Hindlimb muscle (tissue), 1 donor: Measurements from ENCODE around the gene MUS81. TPM values are rescaled to one million over a fixed set of nuclear protein-coding genes. Genes with fewer than 3 reads are reported as not detected.
A peak's percentile ranks its signal among the peaks of the same experiment; 100 is the strongest.
"Not testable (repeated sequence)": the region's sequence is repeated elsewhere in the genome, so short reads cannot be mapped to it uniquely, and the experiment has no call there.

ENCODE experiments used
- DNase-seq: peaks from one replicate; pipeline ENCODE4 v3.0.0-alpha.2; 2013
- polyA plus RNA-seq: library from polyadenylated mRNA; unstranded; fragments of 120-200 nt; gene quantifications from one replicate; pipeline ENCODE4 v1.2.1, GENCODE V29; 2013; ENCODE audit not compliant: insufficient read length

Gene MUS81
- polyA plus RNA-seq, 1 donor: 52.3 TPM

- DNase-seq: peak; percentile 93
Observed at GRCh38 chr11:65873318-65874156, 13.3 kb downstream of the MUS81 start.

- no peak for DNase-seq
Observed at GRCh38 chr11:65879617-65880016, 19.4 kb downstream of the MUS81 start, which contains the start of gene CTSW. Gene CTSW (plus strand): TSS chr11:65879837. CDS start chr11:65879855, 18 bp downstream.

- no peak for DNase-seq
Observed at GRCh38 chr11:65880027-65880426, 19.8 kb downstream of the MUS81 start.

GRCh38 chr11:65880844-65881421 lies 20.7 kb downstream of the MUS81 start:
- no peak for DNase-seq

DNA sequence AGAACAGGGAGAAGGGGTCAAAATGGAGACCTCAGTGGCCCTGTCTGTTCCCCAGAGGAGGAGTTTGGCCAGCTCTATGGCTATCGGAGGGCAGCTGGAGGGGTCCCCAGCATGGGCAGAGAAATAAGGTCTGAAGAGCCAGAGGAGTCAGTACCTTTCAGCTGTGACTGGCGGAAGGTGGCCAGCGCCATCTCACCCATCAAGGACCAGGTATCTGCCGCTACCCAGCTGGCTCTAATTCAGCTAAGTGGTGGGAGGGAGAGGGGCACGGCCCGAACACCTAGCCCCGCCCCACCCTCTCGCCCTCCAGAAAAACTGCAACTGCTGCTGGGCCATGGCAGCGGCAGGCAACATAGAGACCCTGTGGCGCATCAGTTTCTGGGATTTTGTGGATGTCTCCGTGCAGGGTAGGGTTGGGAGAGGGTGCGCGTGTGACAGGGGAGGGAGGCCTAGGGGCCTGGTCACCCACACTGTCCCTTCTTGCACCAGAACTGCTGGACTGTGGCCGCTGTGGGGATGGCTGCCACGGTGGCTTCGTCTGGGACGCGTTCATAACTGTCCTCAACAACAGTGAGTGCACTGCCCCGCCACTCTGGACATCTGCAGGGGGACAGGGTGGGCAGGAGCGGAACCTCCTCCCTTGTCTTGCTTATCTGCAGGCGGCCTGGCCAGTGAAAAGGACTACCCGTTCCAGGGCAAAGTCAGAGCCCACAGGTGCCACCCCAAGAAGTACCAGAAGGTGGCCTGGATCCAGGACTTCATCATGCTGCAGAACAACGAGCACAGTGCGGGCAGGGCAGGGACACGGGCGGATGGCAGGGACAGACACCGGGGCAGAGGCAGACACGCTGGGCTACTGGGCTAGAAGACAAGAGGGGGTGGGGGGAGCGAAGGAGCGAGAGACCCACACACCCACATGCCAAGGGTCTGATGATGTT lies 22.2 kb downstream of the MUS81 start:
- no peak for DNase-seq

DNA sequence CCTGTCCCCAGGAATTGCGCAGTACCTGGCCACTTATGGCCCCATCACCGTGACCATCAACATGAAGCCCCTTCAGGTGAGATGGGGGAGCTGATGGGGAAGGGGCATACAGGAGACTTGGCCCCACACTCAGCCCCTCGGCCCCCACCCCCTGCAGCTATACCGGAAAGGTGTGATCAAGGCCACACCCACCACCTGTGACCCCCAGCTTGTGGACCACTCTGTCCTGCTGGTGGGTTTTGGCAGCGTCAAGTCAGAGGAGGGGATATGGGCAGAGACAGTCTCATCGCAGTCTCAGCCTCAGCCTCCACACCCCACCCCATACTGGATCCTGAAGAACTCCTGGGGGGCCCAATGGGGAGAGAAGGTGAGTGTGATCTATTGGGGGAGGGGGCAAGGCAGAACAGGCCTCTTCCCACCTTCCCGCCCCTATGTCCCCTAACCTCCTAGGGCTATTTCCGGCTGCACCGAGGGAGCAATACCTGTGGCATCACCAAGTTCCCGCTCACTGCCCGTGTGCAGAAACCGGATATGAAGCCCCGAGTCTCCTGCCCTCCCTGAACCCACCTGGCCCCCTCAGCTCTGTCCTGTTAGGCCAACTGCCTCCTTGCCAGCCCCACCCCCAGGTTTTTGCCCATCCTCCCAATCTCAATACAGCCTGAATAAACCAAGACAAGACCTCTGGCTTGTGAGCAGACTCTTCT lies 23.0 kb downstream of the MUS81 start:
- DNase-seq: no peak

- DNase-seq: no peak
Observed at GRCh38 chr11:65883786-65884715, 23.8 kb downstream of the MUS81 start.

DNA sequence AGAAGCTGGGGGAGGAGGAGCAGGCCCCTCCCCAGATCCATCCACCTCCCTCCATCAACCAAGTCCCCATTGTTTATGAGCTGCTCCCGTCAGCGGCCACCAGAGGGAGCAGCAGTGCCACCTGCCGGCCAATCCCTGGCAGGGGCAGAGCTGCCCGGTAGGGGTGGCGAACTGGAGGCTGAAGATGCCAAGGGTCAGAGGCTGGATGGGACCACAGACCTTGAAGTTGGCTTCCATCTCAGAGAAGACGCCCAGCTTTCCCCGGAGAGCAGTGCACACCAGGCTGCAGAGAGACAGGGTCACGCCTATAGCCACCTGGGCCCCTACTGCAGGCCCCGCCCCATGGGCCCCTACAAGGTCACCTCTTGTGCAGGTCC lies 24.5 kb downstream of the MUS81 start:
- peak; percentile 69 for DNase-seq

DNA sequence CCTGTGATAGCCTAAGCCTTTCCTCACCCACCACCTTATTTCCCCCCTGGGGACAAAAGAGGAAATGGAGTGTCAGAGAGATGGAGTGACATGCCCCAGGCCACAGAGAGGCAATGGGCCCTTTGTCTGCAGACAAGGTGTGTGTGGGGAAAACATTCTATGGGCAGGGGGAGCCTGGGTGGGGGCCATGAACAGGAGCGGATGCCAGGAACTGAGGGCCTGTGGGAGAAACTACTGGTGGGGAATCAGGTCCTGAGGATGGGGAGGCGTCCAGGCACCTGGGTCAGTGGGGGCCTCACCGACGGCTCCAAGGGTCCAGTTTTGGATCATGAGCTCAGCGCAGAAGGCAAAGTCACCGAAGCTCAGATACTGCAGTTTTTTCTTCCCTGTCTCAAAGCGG lies 25.0 kb downstream of the MUS81 start:
- DNase-seq: no peak

GRCh38 chr11:65885808-65886536 lies 25.7 kb downstream of the MUS81 start:
- no peak for DNase-seq

GRCh38 chr11:65886826-65887722 lies 26.8 kb downstream of the MUS81 start:
- no peak for DNase-seq

GRCh38 chr11:65887723-65888162 lies 27.5 kb downstream of the MUS81 start:
- DNase-seq: no peak

DNA sequence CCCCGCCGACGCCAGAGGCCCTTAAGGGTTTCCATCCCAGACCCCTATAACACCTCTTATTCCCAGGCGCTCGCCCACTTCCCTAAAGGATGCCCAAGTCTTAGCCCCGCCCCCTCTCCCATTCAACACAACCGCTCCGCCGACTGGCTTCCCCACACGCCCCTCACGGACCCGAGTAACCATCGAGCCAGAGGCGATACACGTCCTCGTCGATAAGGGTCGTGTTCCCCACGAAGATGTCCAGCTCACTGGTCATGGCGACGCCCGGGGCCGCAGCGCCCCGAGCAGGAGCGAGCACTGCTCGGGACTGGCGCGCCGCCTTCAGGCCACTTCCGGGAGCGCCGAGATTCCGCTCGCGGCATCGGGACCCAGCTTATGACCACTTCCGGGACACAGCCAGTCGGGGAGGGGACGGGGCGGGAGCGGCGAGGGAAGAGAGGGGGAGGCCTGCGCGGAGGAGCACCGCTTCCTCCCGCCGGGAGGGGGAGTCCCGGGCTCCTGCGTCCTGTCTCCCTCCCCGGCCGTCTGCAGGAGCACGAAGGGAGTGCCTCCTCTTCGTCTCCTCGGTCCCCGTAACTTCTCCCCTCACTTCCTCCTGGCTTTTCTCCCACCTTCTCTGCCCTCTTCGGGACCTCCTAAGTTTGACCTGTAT lies 28.1 kb downstream of the MUS81 start, which contains the start of gene FIBP:
Gene FIBP (minus strand): TSS at position 309 of the 652 bp plus-strand sequence. CDS start 53 bp downstream, at position 256.
- DNase-seq: peak; percentile 99

DNA sequence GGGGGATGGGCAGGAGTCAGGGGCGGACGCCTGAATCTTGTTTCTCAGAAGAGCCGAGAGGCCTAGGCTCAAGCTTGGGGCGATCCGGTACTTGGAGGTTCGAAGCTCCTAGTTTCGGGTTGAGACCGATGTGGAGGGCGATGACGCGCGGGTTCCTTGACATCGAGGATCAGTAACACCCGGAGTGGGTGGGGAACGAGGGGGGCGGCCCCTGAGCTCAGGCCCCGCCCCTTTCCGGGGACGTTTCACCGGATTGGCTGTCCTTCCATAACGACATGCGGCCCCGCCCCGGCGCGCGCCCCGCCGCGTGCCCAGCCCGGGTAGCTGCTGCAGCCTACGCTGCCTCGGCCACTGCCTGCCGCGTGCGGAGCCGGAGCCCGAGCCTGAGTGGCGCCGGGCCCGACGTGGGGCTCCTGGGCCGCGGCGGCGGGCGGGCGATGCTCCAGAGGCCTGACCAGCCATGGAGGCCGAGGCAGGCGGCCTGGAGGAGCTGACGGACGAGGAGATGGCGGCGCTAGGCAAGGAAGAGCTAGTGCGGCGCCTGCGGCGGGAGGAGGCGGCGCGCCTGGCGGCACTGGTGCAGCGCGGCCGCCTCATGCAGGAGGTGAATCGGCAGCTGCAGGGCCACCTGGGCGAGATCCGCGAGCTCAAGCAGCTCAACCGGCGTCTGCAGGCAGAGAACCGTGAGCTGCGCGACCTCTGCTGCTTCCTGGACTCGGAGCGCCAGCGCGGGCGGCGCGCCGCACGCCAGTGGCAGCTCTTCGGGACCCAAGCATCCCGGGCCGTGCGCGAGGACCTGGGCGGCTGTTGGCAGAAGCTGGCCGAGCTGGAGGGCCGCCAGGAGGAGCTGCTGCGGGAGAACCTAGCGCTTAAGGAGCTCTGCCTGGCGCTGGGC lies 30.3 kb downstream of the MUS81 start, which contains the start of gene CCDC85B:
Gene CCDC85B (plus strand): TSS at position 350 of the 895 bp plus-strand sequence. CDS start 111 bp downstream, at position 461.
- peak; percentile 98 for DNase-seq

- DNase-seq: no peak
Observed at GRCh38 chr11:65891219-65892136, 31.2 kb downstream of the MUS81 start.

- not testable (repeated sequence) for DNase-seq
Observed at GRCh38 chr11:65892137-65892540, 31.9 kb downstream of the MUS81 start.
